ENCODE results near the gene HIVEP3. TPM values are rescaled to one million over a fixed set of nuclear protein-coding genes. Genes with fewer than 3 reads are reported as not detected.
A peak's percentile ranks its signal among the peaks of the same experiment; 100 is the strongest.

The HIVEP3 gene
- total RNA-seq, 1 experiment from 2014 or later = 1.2 TPM

- intact Hi-C loops (cut with micrococcal nuclease) = loop anchor here (5.0 kb wide), 1 partner anchor 109 kb away; no protein-coding TSS in a partner anchor
- BruUV-seq (replicated peaks) = no TSS peak
- H3K27ac Mint-ChIP-seq (ENCODE audit: low read depth, unreplicated experiment) = peak overlapping the region; percentile 97
- H3K4me3 Mint-ChIP-seq (ENCODE audit: unreplicated experiment) = no peak overlapping the region
- DNase-seq (ENCODE audit: unreplicated experiment) = no peak
- POLR2A ChIA-PET = interaction anchor here (0.6 to 4.4 kb wide), 5 partner anchors 8 to 452 kb away, joined by 3 to 40 read pairs (median 5); no protein-coding TSS in a partner anchor
- H3K9me3 Mint-ChIP-seq (ENCODE audit: unreplicated experiment) = no peaks in the 10 kb centered on the region
- peaks cover 47% of the 10 kb centered on the region for H3K4me1 Mint-ChIP-seq (ENCODE audit: insufficient read depth, unreplicated experiment)
- CTCF ChIA-PET = interaction anchor here (0.6 to 1.5 kb wide), 5 partner anchors 11 to 600 kb away, joined by 3 to 5 read pairs (median 3); no protein-coding TSS in a partner anchor
- H3K27me3 Mint-ChIP-seq (ENCODE audit: insufficient read depth, unreplicated experiment) = no peaks in the 10 kb centered on the region
- TF ChIP-seq CTCF (IDR thresholded peaks at IDR 0.05; ENCODE audit: unreplicated experiment) = no peak
- peaks cover 7% of the 10 kb centered on the region for H3K36me3 Mint-ChIP-seq (ENCODE audit: insufficient read depth, unreplicated experiment)
Observed at GRCh38 chr1:41673378-41673777, 245.3 kb downstream of the HIVEP3 start.

- peak overlapping the region; percentile 97 for H3K27ac Mint-ChIP-seq (ENCODE audit: low read depth, unreplicated experiment)
- H3K4me1 Mint-ChIP-seq (ENCODE audit: insufficient read depth, unreplicated experiment) = peaks cover 48% of the 10 kb centered on the region
- intact Hi-C loops (cut with micrococcal nuclease) = loop anchor here (5.0 kb wide), 1 partner anchor 110 kb away; no protein-coding TSS in a partner anchor
- peak; percentile 42 for DNase-seq (ENCODE audit: unreplicated experiment)
- no TSS peak for BruUV-seq (replicated peaks)
- ChIA-PET POLR2A (interaction anchor here (0.6 to 4.4 kb wide), 13 partner anchors 9 to 1148 kb away, joined by 3 to 40 read pairs (median 3); no protein-coding TSS in a partner anchor), CTCF (interaction anchor here (0.6 to 1.5 kb wide), 4 partner anchors 11 to 600 kb away, joined by 3 to 4 read pairs (median 3); no protein-coding TSS in a partner anchor)
- peak overlapping the region; percentile 21 for H3K4me3 Mint-ChIP-seq (ENCODE audit: unreplicated experiment)
- H3K9me3 Mint-ChIP-seq (ENCODE audit: unreplicated experiment) = no peaks in the 10 kb centered on the region
- no peak for TF ChIP-seq CTCF (IDR thresholded peaks at IDR 0.05; ENCODE audit: unreplicated experiment)
- H3K36me3 Mint-ChIP-seq (ENCODE audit: insufficient read depth, unreplicated experiment) = peaks cover 7% of the 10 kb centered on the region
- no peaks in the 10 kb centered on the region for H3K27me3 Mint-ChIP-seq (ENCODE audit: insufficient read depth, unreplicated experiment)
Observed at GRCh38 chr1:41672641-41673361, 245.9 kb downstream of the HIVEP3 start.

GRCh38 chr1:41672173-41672572, 246.5 kb downstream of the HIVEP3 start:
- Mint-ChIP-seq H3K27me3 (ENCODE audit: insufficient read depth, unreplicated experiment) (no peaks in the 10 kb centered on the region), H3K9me3 (ENCODE audit: unreplicated experiment) (no peaks in the 10 kb centered on the region), H3K36me3 (ENCODE audit: insufficient read depth, unreplicated experiment) (peaks cover 7% of the 10 kb centered on the region), H3K4me3 (ENCODE audit: unreplicated experiment) (peak overlapping the region; percentile 21), H3K4me1 (ENCODE audit: insufficient read depth, unreplicated experiment) (peaks cover 54% of the 10 kb centered on the region), H3K27ac (ENCODE audit: low read depth, unreplicated experiment) (peak overlapping the region; percentile 97)
- TF ChIP-seq CTCF (IDR thresholded peaks at IDR 0.05; ENCODE audit: unreplicated experiment) = no peak
- ChIA-PET POLR2A (interaction anchor here (0.6 to 4.4 kb wide), 13 partner anchors 10 to 1149 kb away, joined by 3 to 40 read pairs (median 3); no protein-coding TSS in a partner anchor), CTCF (interaction anchor here (1.5 kb wide), 1 partner anchor 46 kb away, joined by 3 read pairs; no protein-coding TSS in a partner anchor)
- intact Hi-C loops (cut with micrococcal nuclease) = loop anchor here (5.0 kb wide), 1 partner anchor 110 kb away; no protein-coding TSS in a partner anchor
- no TSS peak for BruUV-seq (replicated peaks)
- peak; percentile 90 for DNase-seq (ENCODE audit: unreplicated experiment)

GRCh38 chr1:41671116-41671755, 247.5 kb downstream of the HIVEP3 start:
- POLR2A ChIA-PET = interaction anchor here (0.6 to 4.4 kb wide), 5 partner anchors 9 to 96 kb away, joined by 3 to 40 read pairs (median 3); no protein-coding TSS in a partner anchor
- BruUV-seq (replicated peaks) = no TSS peak
- H3K4me1 Mint-ChIP-seq (ENCODE audit: insufficient read depth, unreplicated experiment) = peaks cover 63% of the 10 kb centered on the region
- DNase-seq (ENCODE audit: unreplicated experiment) = no peak
- intact Hi-C loops (cut with micrococcal nuclease) = loop anchor here (5.0 kb wide), 1 partner anchor 111 kb away; no protein-coding TSS in a partner anchor
- CTCF ChIA-PET = no interaction called here
- no peak for TF ChIP-seq CTCF (IDR thresholded peaks at IDR 0.05; ENCODE audit: unreplicated experiment)
- H3K36me3 Mint-ChIP-seq (ENCODE audit: insufficient read depth, unreplicated experiment) = peaks cover 7% of the 10 kb centered on the region
- H3K9me3 Mint-ChIP-seq (ENCODE audit: unreplicated experiment) = no peaks in the 10 kb centered on the region
- no peak overlapping the region for H3K4me3 Mint-ChIP-seq (ENCODE audit: unreplicated experiment)
- no peaks in the 10 kb centered on the region for H3K27me3 Mint-ChIP-seq (ENCODE audit: insufficient read depth, unreplicated experiment)
- H3K27ac Mint-ChIP-seq (ENCODE audit: low read depth, unreplicated experiment) = peak overlapping the region; percentile 97

Measured in MCF 10A (cell line).